ENCODE data around the gene TOGARAM2. TPM values are rescaled to one million over a fixed set of nuclear protein-coding genes. Genes with fewer than 3 reads are reported as not detected.
A peak's percentile ranks its signal among the peaks of the same experiment; 100 is the strongest.

Gene TOGARAM2
- total RNA-seq, 1 donor: 0.43 TPM

DNA sequence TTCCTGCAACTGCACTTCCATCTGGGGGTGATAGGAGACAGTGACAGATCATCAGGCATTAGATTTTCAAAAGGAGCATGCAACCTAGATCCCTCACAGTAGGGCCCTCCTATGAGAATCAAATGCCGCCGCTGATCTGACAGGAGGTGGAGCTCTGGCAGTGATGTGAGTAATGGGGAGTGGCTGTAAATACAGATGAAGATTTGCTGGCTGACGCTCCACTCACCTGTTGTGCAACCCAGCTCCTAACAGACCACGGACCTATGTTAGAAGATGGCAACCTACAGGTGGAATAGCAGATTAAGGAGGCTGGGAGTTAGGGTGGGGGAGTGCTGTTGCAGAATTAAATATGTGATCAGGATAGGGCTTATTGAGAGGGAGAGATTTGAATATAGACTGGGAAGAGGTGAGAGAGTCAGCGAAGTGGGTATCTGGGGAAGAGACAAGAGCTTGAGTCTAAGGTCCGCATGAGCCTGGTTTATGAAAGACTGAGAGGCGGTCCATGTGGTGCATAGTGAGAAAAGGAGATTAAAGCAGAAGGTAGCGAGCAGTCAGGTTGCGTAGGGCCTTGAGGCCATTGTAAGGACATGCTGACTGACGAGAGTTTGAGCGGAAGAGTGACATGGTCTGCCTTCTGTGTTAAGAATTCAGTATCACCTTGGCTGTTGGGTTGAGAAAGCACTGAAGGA lies 31.3 kb upstream of the TOGARAM2 start:
- DNase-seq (ENCODE audit: low read depth): no peak
- TF ChIP-seq, protein P1, sequence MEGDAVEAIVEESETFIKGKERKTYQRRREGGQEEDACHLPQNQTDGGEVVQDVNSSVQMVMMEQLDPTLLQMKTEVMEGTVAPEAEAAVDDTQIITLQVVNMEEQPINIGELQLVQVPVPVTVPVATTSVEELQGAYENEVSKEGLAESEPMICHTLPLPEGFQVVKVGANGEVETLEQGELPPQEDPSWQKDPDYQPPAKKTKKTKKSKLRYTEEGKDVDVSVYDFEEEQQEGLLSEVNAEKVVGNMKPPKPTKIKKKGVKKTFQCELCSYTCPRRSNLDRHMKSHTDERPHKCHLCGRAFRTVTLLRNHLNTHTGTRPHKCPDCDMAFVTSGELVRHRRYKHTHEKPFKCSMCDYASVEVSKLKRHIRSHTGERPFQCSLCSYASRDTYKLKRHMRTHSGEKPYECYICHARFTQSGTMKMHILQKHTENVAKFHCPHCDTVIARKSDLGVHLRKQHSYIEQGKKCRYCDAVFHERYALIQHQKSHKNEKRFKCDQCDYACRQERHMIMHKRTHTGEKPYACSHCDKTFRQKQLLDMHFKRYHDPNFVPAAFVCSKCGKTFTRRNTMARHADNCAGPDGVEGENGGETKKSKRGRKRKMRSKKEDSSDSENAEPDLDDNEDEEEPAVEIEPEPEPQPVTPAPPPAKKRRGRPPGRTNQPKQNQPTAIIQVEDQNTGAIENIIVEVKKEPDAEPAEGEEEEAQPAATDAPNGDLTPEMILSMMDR (IDR thresholded peaks at IDR 0.05; ENCODE audit: insufficient read depth, low read depth, low read length): no peak

DNA sequence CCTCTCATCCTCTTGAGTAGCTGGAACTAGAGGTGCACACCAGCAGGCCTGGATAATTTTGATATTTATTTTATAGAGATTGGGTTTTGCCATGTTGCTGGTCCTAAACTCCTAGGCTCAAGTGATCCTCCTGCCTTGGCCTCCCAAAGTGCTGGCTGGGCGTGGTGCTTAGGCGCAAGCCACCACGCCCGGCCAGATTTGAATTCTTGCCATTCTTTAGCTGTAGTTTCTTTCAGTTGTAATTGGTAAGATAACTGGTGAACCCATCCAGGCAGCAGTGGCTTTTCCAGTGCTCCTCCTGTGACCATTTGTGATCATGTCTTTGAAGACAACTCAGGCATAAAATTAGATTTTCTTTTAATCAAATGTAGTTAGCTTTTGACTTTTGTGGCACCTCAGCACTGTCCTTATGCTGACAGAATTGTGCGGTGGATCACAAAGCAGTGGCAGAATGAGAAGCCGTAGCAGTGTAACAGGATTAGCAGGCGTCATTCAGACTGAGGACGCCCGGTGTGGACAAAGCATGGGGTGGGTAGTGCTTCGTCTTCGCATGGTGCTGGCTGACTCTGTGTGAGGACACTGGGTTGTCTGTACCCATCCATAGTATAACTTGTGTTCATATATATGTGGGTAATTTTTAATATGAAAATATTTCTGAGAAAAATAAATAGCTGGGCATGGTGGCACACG lies 30.0 kb upstream of the TOGARAM2 start:
- TF ChIP-seq, protein P1 (IDR thresholded peaks at IDR 0.05; ENCODE audit: insufficient read depth, low read depth, low read length): no peak
- H3K4me3 ChIP-seq (ENCODE audit: low read depth, low read length): no peak overlapping the region
- no peak for DNase-seq (ENCODE audit: low read depth)

More for the DNA sequence above, 31.3 kb upstream of the TOGARAM2 start:
- H3K4me3 ChIP-seq (ENCODE audit: low read depth, low read length): no peak overlapping the region

DNA sequence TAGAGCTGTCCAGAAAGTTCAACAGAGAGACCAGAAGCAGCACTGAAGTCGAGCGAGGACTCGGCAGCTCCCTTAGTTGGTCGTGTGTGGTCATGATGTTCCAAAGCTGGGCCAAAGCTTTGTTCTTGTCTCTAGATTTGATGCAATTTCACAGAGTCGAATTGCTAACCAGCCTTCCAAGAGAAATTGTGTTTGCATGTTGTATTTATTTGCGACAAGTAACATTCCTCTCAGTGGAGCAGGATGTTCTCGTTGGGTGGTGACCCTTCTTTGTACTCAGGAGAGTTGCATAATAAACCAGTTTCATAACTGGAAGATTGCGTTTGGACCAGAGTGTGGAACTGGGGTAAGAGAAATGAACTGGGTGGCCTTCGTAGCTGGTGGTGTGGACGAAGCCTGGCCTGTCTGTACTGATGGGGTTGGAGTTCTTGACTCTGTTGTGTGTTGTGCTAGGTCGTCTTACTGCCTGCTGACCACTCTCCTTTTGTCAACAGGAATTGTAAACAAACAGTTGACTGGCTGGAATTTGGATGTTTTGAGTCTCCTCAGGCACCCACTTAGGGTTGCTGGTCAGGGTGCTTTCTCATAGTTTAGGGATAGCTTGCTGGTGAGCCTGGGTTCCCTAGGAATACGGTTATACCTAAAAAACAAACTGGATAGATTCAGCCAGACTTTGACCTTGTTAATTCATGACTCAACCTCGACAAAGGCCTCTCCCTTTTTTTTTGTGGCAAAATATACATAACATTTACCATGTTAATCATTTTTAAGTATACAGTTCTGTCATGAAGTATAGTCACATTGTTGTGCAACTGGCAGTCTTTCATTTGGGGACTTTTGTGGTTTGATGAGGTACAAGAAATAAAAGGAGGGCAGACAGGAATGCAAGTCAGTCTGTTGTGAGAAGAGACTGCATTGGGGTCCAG lies 28.9 kb upstream of the TOGARAM2 start:
- DNase-seq (ENCODE audit: low read depth): peak; percentile 91
- TF ChIP-seq, protein P1 (IDR thresholded peaks at IDR 0.05; ENCODE audit: insufficient read depth, low read depth, low read length): no peak
- no peak overlapping the region for H3K4me3 ChIP-seq (ENCODE audit: low read depth, low read length)

DNA sequence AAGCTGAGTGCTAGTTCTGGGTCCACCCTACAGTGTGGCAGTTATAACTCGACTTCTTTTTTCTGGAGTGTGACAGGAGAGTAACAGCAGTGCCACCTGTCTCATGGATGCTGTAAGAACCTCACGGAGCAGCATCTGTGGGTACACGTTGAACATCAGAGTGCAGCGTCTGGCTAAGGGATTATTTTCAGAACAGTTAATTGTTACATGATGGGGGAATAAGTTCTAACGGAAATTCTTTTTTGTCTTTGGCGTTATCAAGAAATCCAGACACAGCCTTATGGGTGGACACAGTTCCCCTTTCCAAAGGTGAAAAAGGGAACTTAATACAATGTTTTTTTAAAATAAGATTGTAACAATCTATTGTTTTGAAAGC lies 28.3 kb upstream of the TOGARAM2 start:
- TF ChIP-seq, protein P1 (IDR thresholded peaks at IDR 0.05; ENCODE audit: insufficient read depth, low read depth, low read length): no peak
- no peak overlapping the region for H3K4me3 ChIP-seq (ENCODE audit: low read depth, low read length)
- no peak for DNase-seq (ENCODE audit: low read depth)

DNA sequence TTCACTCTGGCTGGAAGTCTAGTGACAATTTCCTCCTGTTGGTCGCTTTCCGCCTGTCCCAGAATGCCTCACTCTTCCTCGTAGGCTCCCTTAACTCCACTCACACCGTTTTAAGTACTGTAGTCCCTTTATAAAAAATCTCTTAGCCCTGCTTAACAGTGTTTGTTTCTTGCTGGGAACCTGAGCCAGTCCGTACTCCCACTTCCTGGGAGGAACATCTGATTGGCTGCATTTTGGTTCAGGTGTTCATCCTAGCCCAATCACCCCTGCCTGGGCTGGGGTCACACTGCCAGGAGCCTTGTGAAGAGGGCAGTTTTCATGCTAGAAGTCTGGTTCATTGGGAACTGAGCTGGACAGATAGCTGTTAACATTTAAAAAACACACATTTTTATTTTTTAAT lies 25.6 kb upstream of the TOGARAM2 start:
- H3K4me3 ChIP-seq (ENCODE audit: low read depth, low read length): no peak overlapping the region
- TF ChIP-seq, protein P1 (IDR thresholded peaks at IDR 0.05; ENCODE audit: insufficient read depth, low read depth, low read length): no peak
- DNase-seq (ENCODE audit: low read depth): no peak

DNA sequence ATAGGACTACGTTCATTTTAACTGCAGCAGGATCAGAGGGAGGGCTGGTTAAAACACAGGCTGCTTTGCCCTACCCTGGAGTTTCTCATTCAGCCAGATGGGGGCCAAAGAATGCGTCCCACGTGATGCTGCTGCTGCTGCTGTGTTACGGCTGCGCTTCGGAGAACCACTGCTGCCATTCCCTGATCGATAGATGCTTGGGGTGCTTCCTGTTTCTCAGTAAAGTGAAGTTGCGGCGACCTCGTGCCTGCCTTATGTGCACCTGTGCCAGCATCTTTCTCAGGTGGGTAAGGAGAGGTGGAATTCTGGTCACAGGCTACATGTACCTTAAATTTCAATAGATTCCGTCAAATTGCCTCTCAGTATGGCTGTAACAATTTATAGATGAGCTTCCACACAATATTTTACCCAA lies 24.7 kb upstream of the TOGARAM2 start:
- DNase-seq (ENCODE audit: low read depth): peak; percentile 41
- H3K4me3 ChIP-seq (ENCODE audit: low read depth, low read length): peak overlapping the region; percentile 29
- TF ChIP-seq, protein P1 (IDR thresholded peaks at IDR 0.05; ENCODE audit: insufficient read depth, low read depth, low read length): peak; percentile 43
